ENCODE results near the gene TIMM10.

Gene TIMM10

DNA sequence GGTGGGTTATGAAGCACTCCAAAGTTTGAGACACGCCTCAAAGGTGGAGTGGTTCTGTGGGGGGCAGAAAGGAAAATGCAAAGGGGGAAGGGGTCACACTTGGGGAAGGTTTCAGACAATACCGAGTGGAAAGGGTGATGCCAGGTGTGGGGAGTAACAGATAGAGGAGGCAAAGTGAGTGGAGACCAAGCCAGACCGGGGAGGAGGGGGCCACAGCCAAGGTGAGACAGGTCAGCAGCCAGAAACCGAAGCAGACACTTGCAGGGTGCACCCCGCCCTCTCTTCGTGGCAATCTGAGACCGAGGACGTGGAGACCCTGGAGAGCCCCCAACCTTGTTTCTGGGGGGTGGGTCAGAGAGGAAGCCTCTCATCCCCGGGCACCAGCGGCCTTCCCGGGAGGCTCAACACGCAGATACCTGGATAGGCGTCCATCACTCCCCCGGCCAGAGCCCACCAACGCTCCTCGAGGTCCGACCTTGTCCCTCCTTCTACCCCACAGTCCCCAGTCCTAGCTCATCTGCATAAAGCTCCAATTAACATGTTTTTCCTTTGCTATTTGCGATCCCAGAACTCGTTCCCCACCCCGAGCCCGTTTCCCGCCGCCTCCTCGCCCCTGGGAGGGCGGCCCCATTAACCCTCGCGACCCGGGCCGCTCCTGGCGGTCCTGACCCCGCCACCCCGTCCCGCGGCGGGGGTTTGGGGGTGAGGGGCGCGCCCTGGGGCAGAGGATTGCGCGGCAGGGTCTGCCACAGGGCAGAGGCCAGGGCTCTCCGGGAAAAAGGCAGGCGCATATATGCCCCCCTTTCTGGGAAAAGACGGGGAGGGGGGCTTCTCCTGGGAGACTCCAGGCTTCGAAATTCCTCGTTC, 48.4 kb downstream of the TIMM10 start:
- no peak for DNase-seq

DNA sequence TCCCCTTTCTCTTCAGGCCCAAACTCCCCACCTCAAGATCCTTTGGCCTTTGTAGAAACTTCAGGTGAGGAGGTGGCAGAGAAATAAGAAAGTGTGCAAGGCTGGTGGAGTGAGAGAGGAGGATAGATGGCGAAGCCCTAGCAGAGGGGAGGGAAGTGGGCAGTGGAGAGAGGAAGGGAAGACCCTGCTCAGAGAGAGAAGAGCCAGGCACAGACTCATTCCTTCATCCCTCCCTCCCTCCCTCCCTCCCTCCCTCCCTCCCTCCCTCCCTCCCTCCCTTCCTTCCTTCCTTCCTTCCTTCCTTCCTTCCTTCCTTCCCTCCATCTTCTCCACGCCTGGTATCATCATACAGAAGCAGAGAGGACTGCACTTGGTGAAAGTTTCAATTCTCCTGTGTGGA, 49.2 kb downstream of the TIMM10 start:
- no peak for DNase-seq

DNA sequence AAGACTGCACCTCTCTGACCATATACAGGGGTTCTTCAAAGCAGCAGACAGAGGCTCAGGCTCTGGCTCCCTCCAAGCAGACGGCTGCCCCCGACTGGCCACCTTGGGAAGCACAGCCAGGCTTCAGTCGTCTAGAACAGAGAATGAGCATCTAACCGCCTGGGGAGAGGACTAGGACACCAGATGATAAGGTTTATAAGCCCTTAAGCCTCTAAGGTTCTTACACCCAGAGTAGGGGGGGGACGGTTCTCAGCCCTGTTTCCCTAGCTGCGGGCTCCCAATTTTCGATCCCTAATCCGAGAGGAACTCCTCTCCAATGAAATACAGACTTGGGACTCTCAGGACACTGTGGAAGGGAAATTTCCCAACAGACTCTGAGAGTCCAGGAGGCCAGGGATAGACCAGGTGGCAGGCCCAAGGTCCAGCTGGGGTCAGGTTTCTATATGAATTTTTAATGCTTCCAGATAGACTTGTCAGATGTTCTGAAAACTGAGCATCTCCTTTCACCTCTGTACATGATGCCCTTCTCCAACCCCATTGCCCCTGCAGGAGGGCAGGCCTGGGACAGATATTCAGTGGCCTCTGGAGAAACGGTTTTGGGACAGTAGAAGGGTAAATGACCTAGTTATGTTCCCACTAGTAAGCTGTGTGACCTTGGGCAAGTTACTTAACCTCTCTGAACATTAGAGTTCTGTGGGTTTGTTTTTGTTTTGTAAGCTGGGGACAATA, 50.0 kb downstream of the TIMM10 start:
- no peak for DNase-seq

DNA sequence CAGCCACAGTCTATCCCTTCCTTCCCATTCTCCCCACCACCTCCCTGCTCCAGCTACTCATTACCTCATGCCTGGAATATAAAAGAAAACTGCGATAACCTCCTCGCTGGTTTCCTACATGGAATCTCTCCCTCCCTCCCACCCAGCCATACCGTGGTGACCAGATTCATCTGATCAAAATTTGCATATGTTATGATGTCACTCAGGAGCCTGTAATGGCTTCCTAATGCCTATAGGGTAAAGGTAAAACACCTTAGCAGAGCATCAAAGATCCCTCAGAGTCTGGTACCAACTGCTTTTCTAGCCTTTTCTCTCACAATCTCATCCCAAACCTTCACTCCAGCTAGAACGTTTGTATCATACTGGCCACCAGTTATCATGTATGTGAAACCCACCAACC, 50.6 kb downstream of the TIMM10 start:
- no peak for DNase-seq

DNA sequence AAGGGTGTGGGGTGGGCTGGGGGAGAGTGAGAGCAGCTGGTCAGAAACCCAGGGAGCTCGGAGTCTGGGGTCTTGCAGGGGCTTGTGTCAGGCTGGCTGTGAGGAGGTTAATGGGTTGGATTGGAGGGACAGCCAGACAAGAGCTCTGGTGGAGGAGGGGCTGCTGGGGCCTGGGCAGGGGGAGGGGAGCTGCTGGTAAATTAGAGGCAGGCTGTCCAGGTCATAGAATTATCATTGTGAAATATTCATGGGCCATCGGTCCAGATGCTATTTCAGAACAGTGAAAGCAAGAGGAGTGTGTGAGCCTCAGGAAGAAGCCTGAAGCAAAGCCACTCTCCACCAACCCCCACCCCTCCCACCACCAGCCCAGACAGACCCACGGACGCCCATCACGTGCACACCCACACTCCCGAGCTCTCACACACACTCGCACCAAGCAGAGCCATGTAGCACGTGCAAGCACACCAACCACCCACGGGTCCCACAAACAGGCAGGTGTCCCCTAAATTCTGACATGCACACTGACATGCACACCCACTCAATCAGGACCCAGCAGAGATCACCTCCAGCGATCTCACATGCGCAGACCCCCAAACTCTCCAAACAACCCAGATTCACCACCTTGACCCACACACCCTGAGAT, 51.4 kb downstream of the TIMM10 start:
- no peak for DNase-seq

Measured in DMS79 (cell line).